B cell (primary cell): Measurements from ENCODE around the gene SST.

Experiments
- CTCF ChIP-seq: fragments of 200-600 bp; IDR thresholded peaks from one replicate; pipeline ENCODE4 v1.8.0; 2022; ENCODE audit warnings: antibody characterized with exemption, mild to moderate bottlenecking
- EZH2 ChIP-seq: IDR thresholded peaks from 2 replicates; pipeline ENCODE4 v1.6.1; 2012; ENCODE audit warnings: borderline replicate concordance, low read depth, mild to moderate bottlenecking, moderate library complexity, low read length; ENCODE audit not compliant: insufficient read depth, poor library complexity, severe bottlenecking

- TF ChIP-seq EZH2 (no peak), CTCF (no peak)
Measured at GRCh38 chr3:187636528-187636927, 33.7 kb downstream of the SST start.
